ENCODE measurements around the gene DGKH.

DNA sequence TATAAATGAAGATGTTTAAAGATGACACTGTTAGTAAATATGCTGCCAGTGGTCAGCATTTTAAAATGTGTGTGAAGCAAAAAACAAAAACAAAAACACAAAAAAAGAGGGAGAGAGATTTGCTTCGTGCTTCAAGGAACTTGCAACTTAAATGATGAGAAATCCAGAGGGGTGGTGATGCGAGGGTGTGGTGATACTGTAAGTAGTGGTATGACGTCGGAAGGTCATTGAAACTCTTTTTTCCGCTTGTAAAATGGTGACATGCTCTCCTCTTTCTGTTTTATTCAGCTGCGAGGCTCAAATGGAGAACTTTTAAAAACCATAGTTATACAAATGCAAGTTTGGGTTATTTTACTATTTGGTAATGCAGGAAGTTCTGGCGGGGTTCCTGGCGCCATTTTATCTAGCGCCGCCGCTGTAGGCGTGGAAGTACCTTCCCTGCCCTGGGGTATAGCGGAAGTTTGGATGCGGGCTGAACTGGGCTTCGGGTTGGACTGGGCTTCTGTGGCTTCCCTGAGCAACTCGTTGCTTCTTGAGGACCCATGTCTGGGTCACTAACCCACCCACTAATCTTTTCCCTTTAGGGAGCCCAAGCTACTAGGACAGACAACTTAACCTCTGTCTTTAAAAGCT, 34.8 kb downstream of the DGKH start:
- TF ChIP-seq, protein P1, sequence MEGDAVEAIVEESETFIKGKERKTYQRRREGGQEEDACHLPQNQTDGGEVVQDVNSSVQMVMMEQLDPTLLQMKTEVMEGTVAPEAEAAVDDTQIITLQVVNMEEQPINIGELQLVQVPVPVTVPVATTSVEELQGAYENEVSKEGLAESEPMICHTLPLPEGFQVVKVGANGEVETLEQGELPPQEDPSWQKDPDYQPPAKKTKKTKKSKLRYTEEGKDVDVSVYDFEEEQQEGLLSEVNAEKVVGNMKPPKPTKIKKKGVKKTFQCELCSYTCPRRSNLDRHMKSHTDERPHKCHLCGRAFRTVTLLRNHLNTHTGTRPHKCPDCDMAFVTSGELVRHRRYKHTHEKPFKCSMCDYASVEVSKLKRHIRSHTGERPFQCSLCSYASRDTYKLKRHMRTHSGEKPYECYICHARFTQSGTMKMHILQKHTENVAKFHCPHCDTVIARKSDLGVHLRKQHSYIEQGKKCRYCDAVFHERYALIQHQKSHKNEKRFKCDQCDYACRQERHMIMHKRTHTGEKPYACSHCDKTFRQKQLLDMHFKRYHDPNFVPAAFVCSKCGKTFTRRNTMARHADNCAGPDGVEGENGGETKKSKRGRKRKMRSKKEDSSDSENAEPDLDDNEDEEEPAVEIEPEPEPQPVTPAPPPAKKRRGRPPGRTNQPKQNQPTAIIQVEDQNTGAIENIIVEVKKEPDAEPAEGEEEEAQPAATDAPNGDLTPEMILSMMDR (IDR thresholded peaks at IDR 0.05; ENCODE audit: low read depth, low read length), result no peak
- TF ChIP-seq EZH2phosphoT487 (IDR thresholded peaks at IDR 0.05; ENCODE audit: low read depth), result no peak
